H1 (cell line): Measurements from ENCODE around the gene APOC3. TPM values are rescaled to one million over a fixed set of nuclear protein-coding genes. Genes with fewer than 3 reads are reported as not detected.

Source experiments
- BACH1 ChIP-seq: IDR thresholded peaks from 2 replicates; pipeline ENCODE4 v1.6.1; 2012; ENCODE audit warnings: low read length, improper control_type of control experiment
- BCL11A ChIP-seq, 2 experiments: IDR thresholded peaks; one replicate each; pipeline ENCODE4 v1.6.1; 2011; ENCODE audit warnings: low read depth in 2 of 2, low read length in 2 of 2, mild to moderate bottlenecking in 2 of 2
- CBX8 ChIP-seq: fragments of 300-800, 300-1000 bp; sonication (generic); IDR thresholded peaks from 2 replicates; pipeline ENCODE4 v1.7.1; 2016; ENCODE audit warnings: low read depth, low read length, borderline replicate concordance
- CHD7 ChIP-seq: fragments of 300-600 bp; sonication (generic); IDR thresholded peaks from 2 replicates; pipeline ENCODE4 v1.7.1; 2012; ENCODE audit warnings: low read length, moderate library complexity, mild to moderate bottlenecking, inconsistent platforms; ENCODE audit not compliant: insufficient replicate concordance
- POLR2AphosphoS5 ChIP-seq: IDR thresholded peaks from 2 replicates; pipeline ENCODE4 v1.6.1; 2011; ENCODE audit warnings: low read depth, low read length
- SIN3A ChIP-seq, 2 experiments: IDR thresholded peaks in 1 of 2; conservative IDR thresholded peaks in 1 of 2; 2 replicates each; pipeline ENCODE4 v1.6.1; 2011 to 2012; ENCODE audit warnings: low read length in 2 of 2, improper control_type of control experiment in 1 of 2, low read depth in 1 of 2, mild to moderate bottlenecking in 1 of 2
- TCF12 ChIP-seq: IDR thresholded peaks from 2 replicates; pipeline ENCODE4 v1.6.1; 2011; ENCODE audit warnings: low read depth, mild to moderate bottlenecking, low read length
- polyA plus RNA-seq, 7 experiments: library from polyadenylated mRNA; depleted of rRNA in 3 of 7; stranded (reverse) in 5 of 7; unstranded in 2 of 7; fragments of >200 nt in 5 of 7; fragments of 200-250 nt in 2 of 7; gene quantifications; 1 replicate in 5 of 7; 2 replicates in 1 of 7; 4 replicates in 1 of 7; pipeline versions ENCODE4 v1.2.1 to v1.2.3, GENCODE V29; 2011 to 2013; ENCODE audit warnings: missing spikeins in 2 of 7, mixed read lengths in 2 of 7
- total RNA-seq: library from RNA; stranded (reverse); fragmentation: NEBNext Ultra II Directional; extraction: Animal tissue kit (Norgen Biotek cat#: 25700); gene quantifications from 2 replicates; pipeline ENCODE4 v1.2.1, GENCODE V29; 2021

The APOC3 gene
- total and polyA plus RNA-seq, 2 of the 8 experiments (the other 6 are each of a cell fraction or from before 2014, with no cell fraction given): not detected

GRCh38 chr11:116881143-116881542 lies 51.4 kb downstream of the APOC3 start (continued):
- no peak for TF ChIP-seq CHD7
- no peak for TF ChIP-seq BACH1
- TF ChIP-seq SIN3A (conservative IDR thresholded peaks at IDR 0.05 in 1 of 2, IDR thresholded peaks at IDR 0.05 in 1 of 2; ENCODE audit: low read depth in 1 of 2, low read length in 2 of 2): no peak
- no peak for TF ChIP-seq POLR2AphosphoS5
- TF ChIP-seq CBX8: no peak
- TF ChIP-seq BCL11A (IDR thresholded peaks at IDR 0.05; ENCODE audit: low read depth in 2 of 2, low read length in 2 of 2): no peak
- no peak for TF ChIP-seq TCF12
